Aorta (tissue), 5 donors: Measurements from ENCODE around the gene APOC1. TPM values are rescaled to one million over a fixed set of nuclear protein-coding genes. Genes with fewer than 3 reads are reported as not detected.
A peak's percentile ranks its signal among the peaks of the same experiment; 100 is the strongest.

Experiments
- ATAC-seq: fragments of 200-7000 bp; cut with Tn5 transposase; one replicate; pipeline ENCODE4 v1.9.1; 2022; ENCODE audit warnings: moderate library complexity; ENCODE audit not compliant: low FRiP score
- DNase-seq, 2 donors: peaks; one replicate each; pipeline ENCODE4 v3.0.0-alpha.2; 2020
- H3K27ac ChIP-seq, 2 donors: one replicate each; pipeline ENCODE4 v1.5.1; 2013; ENCODE audit warnings: low read length in 2 of 2, mild to moderate bottlenecking in 2 of 2, moderate library complexity in 2 of 2, control low read depth in 1 of 2, inconsistent platforms in 1 of 2, low read depth in 1 of 2
- H3K27me3 ChIP-seq, 2 donors: one replicate each; pipeline ENCODE4 v1.6.1; 2013; ENCODE audit warnings: control low read depth in 1 of 2, low read length in 1 of 2, mild to moderate bottlenecking in 1 of 2, moderate library complexity in 1 of 2; ENCODE audit not compliant: insufficient read depth in 2 of 2, control insufficient read depth in 1 of 2
- H3K36me3 ChIP-seq, 2 donors: one replicate each; pipeline ENCODE4 v1.6.1; 2013; ENCODE audit warnings: control low read depth in 1 of 2, low read length in 1 of 2, mild to moderate bottlenecking in 1 of 2; ENCODE audit not compliant: insufficient read depth in 2 of 2, control insufficient read depth in 1 of 2
- H3K4me1 ChIP-seq, 2 donors: one replicate each; pipeline ENCODE4 v1.6.1; 2013; ENCODE audit warnings: low read length in 2 of 2, control low read depth in 1 of 2, mild to moderate bottlenecking in 1 of 2, moderate library complexity in 1 of 2; ENCODE audit not compliant: insufficient read depth in 2 of 2, control insufficient read depth in 1 of 2
- H3K4me3 ChIP-seq, 2 donors: one replicate each; pipeline ENCODE4 v1.5.1; 2013; ENCODE audit warnings: low read length in 2 of 2, control low read depth in 1 of 2, mild to moderate bottlenecking in 1 of 2
- H3K9me3 ChIP-seq: one replicate; pipeline ENCODE4 v1.6.1; 2013; ENCODE audit warnings: mild to moderate bottlenecking, low read length; ENCODE audit not compliant: control insufficient read depth
- WGBS, 2 donors: extraction: QIAGEN DNeasy Blood & Tissue Kit; methylation state at CpG; one replicate each; pipeline ENCODE4 v1.1.7; 2013; 5-methylcytosine and 5-hydroxymethylcytosine counted together
- intact Hi-C, 2 donors: fragments of 100-400 bp; cut with DNase I; formaldehyde crosslinking; loops; one replicate each; pipeline versions ENCODE4 v1.14.2 to v1.15.0; 2022
- polyA plus RNA-seq, 2 donors: library from polyadenylated mRNA; stranded (reverse); fragments of 200-250 nt; gene quantifications; one replicate each; pipeline ENCODE4 v1.2.3, GENCODE V29; 2013
- total RNA-seq, 2 donors: library from RNA; stranded (reverse); fragmentation: NEBNext Ultra II Directional; extraction: Animal tissue kit (Norgen Biotek cat#: 25700); gene quantifications; one replicate each; pipeline ENCODE4 v1.2.1, GENCODE V29; 2021
- donor health status: healthy with polysubstance abuse.
- donor health status: Bipolar disorder and iron deficiency.
- donor health status: DM: no; HTN: no; CAD: no.
- donor health status: DM: no; HTN: no; CAD: no.
- donor health status: DM: yes; HTN: yes; CAD: no.

APOC1 gene
- total and polyA plus RNA-seq, 4 donors = 7.4 to 127 (median 18.5) TPM

DNA sequence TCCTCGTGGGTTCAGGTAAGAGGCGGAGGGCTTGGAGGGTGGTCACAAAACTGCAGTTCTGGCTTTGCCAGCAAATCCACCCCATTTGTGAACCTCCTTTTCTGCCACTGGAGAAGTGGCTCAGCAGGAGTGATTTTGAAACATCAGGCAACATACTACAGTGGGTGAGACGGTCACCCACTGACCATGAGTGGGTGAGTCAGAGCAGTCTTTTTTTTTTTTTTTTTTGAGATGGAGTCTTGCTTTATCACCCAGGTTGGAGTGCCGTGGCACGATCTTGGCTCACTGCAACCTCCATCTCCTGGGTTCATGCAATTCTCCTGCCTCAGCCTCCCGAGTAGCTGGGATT lies 20.4 kb upstream of the APOC1 start:
- DNase-seq = no peak
- ATAC-seq = no peak
- intact Hi-C loops = no loop called here
- Histone ChIP-seq H3K27ac (no peak overlapping the region), H3K4me3 (no peak overlapping the region), H3K36me3 (peaks cover 0 to 2% of the 10 kb centered on the region in 2 donors), H3K27me3 (no peaks in the 10 kb centered on the region), H3K9me3 (no peaks in the 10 kb centered on the region), H3K4me1 (no peaks in the 10 kb centered on the region)
- 90 to 91% methylated on average over 6 of the region's 6 CpGs for WGBS, 2 donors

DNA sequence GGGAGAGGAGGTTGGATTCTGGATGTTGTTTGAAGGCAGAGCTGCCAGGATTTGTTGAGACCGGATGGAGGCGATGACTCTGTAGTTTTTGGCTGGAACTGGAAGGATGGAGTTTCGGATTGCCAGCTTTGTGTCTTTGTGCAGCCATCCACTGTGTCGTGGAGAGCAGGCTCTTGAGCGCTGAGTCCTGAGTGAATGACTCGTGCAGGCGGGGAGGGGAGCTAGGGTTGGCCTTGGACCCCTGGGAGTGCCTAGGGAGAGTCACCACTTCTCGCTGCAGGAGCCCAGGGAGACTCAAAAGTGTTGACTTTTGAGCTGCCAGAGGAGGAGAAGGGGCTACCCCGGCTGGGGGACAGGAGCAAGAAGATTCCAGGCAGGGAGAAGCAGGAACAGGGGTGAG lies 19.5 kb upstream of the APOC1 start:
- WGBS, 2 donors = 64 to 73% methylated on average over 9 of the region's 9 CpGs
- DNase-seq (no peak), ATAC-seq (no peak)
- no peak overlapping the region for H3K27ac ChIP-seq
- H3K9me3 ChIP-seq = no peaks in the 10 kb centered on the region
- H3K4me1 ChIP-seq = no peaks in the 10 kb centered on the region
- intact Hi-C loops = no loop called here
- no peaks in the 10 kb centered on the region for H3K27me3 ChIP-seq
- H3K36me3 ChIP-seq = peaks cover 0 to 3% of the 10 kb centered on the region in 2 donors
- H3K4me3 ChIP-seq = no peak overlapping the region

DNA sequence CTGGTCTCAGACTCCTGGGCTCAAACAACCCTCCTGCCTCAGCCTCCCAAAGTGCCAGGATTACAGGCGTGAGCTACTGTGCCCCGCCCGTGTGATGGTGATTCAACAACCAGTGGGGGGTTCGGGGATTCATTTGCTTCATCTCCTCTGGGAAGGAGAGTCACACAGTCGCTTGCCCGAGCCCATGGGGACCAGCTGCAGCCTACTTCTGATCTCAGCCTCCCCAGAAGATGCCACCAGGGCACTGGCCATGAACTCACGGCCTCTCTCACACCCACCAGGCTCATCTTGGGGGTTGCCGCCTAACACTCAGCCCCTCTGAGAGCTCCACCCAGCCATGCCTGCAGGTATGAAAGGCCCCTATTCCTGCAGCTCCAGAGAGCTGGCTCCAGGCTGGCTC lies 16.6 kb upstream of the APOC1 start:
- intact Hi-C loops = no loop called here
- no peak for DNase-seq
- no peak overlapping the region for H3K4me3 ChIP-seq

DNA sequence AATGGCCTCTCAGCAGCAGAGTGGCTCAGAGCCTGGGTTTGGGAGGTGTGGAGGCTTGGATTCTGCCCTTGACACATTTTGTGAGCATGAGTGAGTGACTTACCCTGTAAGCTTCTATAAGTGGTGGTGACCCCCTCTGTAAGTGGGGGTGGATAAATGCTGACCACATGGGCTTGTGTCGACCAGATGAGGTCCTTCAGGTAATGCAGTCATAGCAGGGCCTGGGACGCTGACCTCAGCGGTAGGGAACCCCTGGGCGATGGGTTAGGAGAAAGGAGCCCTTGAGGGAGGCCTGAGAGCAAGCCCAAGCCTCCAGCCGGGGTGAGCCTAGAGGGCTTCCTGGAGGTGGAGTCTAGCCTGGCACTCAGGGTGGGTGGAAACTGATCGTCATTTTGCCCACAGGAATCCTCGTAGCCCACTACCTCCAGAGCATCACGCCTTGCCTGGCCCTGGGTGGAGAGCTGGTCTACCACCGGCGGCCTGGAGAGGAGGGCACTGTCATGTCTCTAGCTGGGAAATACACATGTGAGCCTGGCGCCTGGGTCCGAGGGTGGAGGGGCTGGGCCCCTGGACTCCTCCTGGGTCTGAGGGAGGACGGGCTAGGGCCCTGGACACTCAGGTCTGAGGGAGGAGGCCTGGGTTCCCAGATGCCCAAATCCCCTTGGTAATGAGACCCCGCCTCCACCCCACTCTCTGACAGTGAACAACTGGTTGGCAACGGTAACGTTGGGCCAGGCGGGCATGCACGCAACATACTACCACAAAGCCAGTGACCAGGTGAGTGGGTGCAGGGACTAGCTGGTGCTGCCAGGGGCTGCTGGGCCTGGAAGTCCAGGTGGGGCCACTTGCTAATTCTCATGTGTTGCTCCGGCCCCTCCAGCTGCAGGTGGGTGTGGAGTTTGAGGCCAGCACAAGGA lies 13.8 kb upstream of the APOC1 start:
- H3K27ac ChIP-seq = no peak overlapping the region
- no peak for ATAC-seq
- no peaks in the 10 kb centered on the region for H3K4me1 ChIP-seq
- intact Hi-C loops = loop anchor here in 1 of 2 donors (5.0 to 10.0 kb wide), 2 partner anchors 52 to 434 kb away; no protein-coding TSS in a partner anchor
- H3K4me3 ChIP-seq = no peak overlapping the region
- H3K36me3 ChIP-seq = peaks cover 0 to 5% of the 10 kb centered on the region in 2 donors
- DNase-seq = no peak
- no peaks in the 10 kb centered on the region for H3K27me3 ChIP-seq
- H3K9me3 ChIP-seq = no peaks in the 10 kb centered on the region
- 91 to 93% methylated on average over 19 of the region's 19 CpGs for WGBS, 2 donors

More for the DNA sequence above, 16.6 kb upstream of the APOC1 start:
- H3K36me3 ChIP-seq = peaks cover 0 to 5% of the 10 kb centered on the region in 2 donors
- no peaks in the 10 kb centered on the region for H3K9me3 ChIP-seq
- 87 to 91% methylated on average over 8 of the region's 8 CpGs for WGBS, 2 donors
- H3K27me3 ChIP-seq = no peaks in the 10 kb centered on the region
- no peak for ATAC-seq
- no peaks in the 10 kb centered on the region for H3K4me1 ChIP-seq
- H3K27ac ChIP-seq = no peak overlapping the region

DNA sequence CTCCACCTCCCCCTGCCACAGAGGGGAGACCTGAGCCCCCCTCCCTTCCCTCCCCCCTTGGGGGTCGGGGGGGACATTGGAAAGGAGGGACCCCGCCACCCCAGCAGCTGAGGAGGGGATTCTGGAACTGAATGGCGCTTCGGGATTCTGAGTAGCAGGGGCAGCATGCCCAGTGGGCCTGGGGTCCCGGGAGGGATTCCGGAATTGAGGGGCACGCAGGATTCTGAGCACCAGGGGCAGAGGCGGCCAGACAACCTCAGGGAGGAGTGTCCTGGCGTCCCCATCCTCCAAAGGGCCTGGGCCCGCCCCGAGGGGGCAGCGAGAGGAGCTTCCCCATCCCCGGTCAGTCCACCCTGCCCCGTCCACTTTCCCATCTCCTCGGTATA lies 11.2 kb upstream of the APOC1 start:
- Histone ChIP-seq H3K4me1 (no peaks in the 10 kb centered on the region), H3K36me3 (peaks cover 0 to 3% of the 10 kb centered on the region in 2 donors), H3K4me3 (no peak overlapping the region), H3K27me3 (no peaks in the 10 kb centered on the region), H3K9me3 (no peaks in the 10 kb centered on the region), H3K27ac (no peak overlapping the region)
- intact Hi-C loops = loop anchor here in 1 of 2 donors (5.0 to 10.0 kb wide), 2 partner anchors 49 to 432 kb away; no protein-coding TSS in a partner anchor
- WGBS, 2 donors = 67 to 70% methylated on average over 13 to 15 of the region's 15 CpGs
- ATAC-seq (no peak), DNase-seq (no peak)

DNA sequence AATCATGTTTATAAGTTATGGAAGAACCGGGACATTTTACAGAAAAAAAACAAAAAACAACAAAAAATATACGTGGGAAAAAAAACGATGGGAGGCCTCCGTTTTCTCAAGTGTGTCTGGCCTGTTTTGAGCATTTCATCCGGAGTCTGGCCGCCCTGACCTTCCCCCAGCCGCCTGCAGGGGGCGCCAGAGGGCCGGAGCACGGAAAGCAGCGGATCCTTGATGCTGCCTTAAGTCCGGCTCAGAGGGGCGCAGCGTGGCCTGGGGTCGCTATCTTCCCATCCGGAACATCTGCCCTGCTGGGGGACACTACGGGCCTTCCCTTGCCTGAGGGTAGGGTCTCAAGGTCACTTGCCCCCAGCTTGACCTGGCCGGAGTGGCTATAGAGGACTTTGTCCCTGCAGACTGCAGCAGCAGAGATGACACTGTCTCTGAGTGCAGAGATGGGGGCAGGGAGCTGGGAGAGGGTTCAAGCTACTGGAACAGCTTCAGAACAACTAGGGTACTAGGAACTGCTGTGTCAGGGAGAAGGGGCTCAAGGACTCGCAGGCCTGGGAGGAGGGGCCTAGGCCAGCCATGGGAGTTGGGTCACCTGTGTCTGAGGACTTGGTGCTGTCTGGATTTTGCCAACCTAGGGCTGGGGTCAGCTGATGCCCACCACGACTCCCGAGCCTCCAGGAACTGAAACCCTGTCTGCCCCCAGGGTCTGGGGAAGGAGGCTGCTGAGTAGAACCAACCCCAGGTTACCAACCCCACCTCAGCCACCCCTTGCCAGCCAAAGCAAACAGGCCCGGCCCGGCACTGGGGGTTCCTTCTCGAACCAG lies 10.6 kb upstream of the APOC1 start:
- Histone ChIP-seq H3K36me3 (peaks cover 0 to 3% of the 10 kb centered on the region in 2 donors), H3K4me1 (no peaks in the 10 kb centered on the region), H3K9me3 (no peaks in the 10 kb centered on the region), H3K4me3 (no peak overlapping the region), H3K27ac (no peak overlapping the region), H3K27me3 (no peaks in the 10 kb centered on the region)
- peak; percentile 75 to 93 for DNase-seq
- intact Hi-C loops = loop anchor here (2.0 to 10.0 kb wide), 3 partner anchors 47 to 431 kb away; no protein-coding TSS in a partner anchor
- ATAC-seq = peak; percentile 86
- 9 to 11% methylated on average over 24 of the region's 24 CpGs for WGBS, 2 donors

DNA sequence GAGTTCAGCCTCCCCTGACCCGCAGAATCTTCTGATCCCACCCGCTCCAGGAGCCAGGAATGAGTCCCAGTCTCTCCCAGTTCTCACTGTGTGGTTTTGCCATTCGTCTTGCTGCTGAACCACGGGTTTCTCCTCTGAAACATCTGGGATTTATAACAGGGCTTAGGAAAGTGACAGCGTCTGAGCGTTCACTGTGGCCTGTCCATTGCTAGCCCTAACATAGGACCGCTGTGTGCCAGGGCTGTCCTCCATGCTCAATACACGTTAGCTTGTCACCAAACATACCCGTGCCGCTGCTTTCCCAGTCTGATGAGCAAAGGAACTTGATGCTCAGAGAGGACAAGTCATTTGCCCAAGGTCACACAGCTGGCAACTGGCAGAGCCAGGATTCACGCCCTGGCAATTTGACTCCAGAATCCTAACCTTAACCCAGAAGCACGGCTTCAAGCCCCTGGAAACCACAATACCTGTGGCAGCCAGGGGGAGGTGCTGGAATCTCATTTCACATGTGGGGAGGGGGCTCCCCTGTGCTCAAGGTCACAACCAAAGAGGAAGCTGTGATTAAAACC lies 9.9 kb upstream of the APOC1 start:
- Histone ChIP-seq H3K27ac (no peak overlapping the region), H3K9me3 (no peaks in the 10 kb centered on the region), H3K27me3 (no peaks in the 10 kb centered on the region), H3K36me3 (peaks cover 0 to 3% of the 10 kb centered on the region in 2 donors), H3K4me3 (no peak overlapping the region), H3K4me1 (no peaks in the 10 kb centered on the region)
- no peak for ATAC-seq
- 60 to 62% methylated on average over 12 of the region's 12 CpGs for WGBS, 2 donors
- intact Hi-C loops = loop anchor here (2.0 to 10.0 kb wide), 3 partner anchors 46 to 430 kb away; no protein-coding TSS in a partner anchor
- DNase-seq = no peak

DNA sequence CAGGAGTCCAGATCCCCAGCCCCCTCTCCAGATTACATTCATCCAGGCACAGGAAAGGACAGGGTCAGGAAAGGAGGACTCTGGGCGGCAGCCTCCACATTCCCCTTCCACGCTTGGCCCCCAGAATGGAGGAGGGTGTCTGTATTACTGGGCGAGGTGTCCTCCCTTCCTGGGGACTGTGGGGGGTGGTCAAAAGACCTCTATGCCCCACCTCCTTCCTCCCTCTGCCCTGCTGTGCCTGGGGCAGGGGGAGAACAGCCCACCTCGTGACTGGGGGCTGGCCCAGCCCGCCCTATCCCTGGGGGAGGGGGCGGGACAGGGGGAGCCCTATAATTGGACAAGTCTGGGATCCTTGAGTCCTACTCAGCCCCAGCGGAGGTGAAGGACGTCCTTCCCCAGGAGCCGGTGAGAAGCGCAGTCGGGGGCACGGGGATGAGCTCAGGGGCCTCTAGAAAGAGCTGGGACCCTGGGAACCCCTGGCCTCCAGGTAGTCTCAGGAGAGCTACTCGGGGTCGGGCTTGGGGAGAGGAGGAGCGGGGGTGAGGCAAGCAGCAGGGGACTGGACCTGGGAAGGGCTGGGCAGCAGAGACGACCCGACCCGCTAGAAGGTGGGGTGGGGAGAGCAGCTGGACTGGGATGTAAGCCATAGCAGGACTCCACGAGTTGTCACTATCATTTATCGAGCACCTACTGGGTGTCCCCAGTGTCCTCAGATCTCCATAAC lies 8.8 kb upstream of the APOC1 start, which contains the start of gene APOE:
Gene APOE (plus strand): TSS at position 360 of the 724 bp plus-strand sequence. CDS start 829 bp downstream, outside the sequence.
- 1 to 2% methylated on average over 20 of the region's 20 CpGs for WGBS, 2 donors
- intact Hi-C loops = loop anchor here (2.0 to 10.0 kb wide), 2 partner anchors 45 to 429 kb away; no protein-coding TSS in a partner anchor
- DNase-seq = no peak

More for the DNA sequence above, 8.8 kb upstream of the APOC1 start, which contains the start of gene APOE:
- no peak within 1 kb of the TSS for H3K27ac ChIP-seq
- no peak within 1 kb of the TSS for H3K4me3 ChIP-seq
- no peaks in the 10 kb centered on the region for H3K36me3 ChIP-seq
- no peaks in the 10 kb centered on the region for H3K4me1 ChIP-seq
- no peak for ATAC-seq
- no peaks in the 10 kb centered on the region for H3K9me3 ChIP-seq
- no peaks in the 10 kb centered on the region for H3K27me3 ChIP-seq
